Erythroblast (primary cell): Measurements from ENCODE around the gene BCAN.

ENCODE experiments used
- DNase-seq, 2 experiments: peaks; one replicate each; lab custom pipeline; 2025; lab: John Stamatoyannopoulos, UW
- GATA1 ChIP-seq: IDR thresholded peaks from 2 replicates; pipeline ENCODE4 v1.6.1; 2011; ENCODE audit warnings: low read depth, mild to moderate bottlenecking, control low read depth, low read length, moderate library complexity
- POLR2A ChIP-seq: IDR thresholded peaks from 2 replicates; pipeline ENCODE4 v1.6.1; 2011; ENCODE audit warnings: mild to moderate bottlenecking, low read length

BCAN gene

GRCh38 chr1:156641761-156642264 lies at the start of gene BCAN:
Gene BCAN, plus strand, starts transcription at chr1:156642117. Its CDS starts 3,938 bp downstream, at chr1:156646055.
- DNase-seq: no peak

DNA sequence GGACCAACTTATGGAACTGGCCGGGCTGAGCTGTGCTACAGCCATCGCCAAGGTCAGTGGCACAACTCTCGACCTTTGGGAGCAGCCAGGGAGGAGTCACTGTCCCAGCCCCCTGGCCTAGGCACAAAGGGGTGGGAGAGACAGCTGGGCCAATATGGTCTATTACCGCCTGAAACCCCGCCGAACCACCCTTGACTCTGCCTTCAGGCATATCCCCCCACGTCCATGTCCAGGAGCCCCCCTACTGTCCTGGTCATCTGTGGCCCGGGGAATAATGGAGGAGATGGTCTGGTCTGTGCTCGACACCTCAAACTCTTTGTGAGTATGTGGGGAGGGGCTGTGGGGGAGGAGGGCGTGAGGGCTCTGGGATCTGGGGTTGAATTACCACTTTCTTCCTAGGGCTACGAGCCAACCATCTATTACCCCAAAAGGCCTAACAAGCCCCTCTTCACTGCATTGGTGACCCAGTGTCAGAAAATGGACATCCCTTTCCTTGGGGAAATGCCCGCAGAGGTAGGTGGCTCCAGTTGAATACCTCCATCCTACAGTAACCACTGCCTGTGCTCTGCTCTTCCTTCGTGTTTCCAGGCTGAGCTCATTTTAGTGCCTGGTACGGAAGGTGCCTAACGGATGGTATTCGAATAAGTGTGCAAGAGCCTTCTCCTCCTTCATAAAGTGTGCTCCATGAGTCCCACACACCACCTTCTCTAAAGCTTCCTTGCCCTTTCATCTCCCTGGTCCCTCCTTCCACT lies 49.6 kb upstream of the BCAN start:
- TF ChIP-seq GATA1: no peak
- TF ChIP-seq POLR2A: no peak
- no peak for DNase-seq

More at GRCh38 chr1:156641761-156642264, at the start of gene BCAN:
- no peak for TF ChIP-seq POLR2A
- no peak for TF ChIP-seq GATA1

DNA sequence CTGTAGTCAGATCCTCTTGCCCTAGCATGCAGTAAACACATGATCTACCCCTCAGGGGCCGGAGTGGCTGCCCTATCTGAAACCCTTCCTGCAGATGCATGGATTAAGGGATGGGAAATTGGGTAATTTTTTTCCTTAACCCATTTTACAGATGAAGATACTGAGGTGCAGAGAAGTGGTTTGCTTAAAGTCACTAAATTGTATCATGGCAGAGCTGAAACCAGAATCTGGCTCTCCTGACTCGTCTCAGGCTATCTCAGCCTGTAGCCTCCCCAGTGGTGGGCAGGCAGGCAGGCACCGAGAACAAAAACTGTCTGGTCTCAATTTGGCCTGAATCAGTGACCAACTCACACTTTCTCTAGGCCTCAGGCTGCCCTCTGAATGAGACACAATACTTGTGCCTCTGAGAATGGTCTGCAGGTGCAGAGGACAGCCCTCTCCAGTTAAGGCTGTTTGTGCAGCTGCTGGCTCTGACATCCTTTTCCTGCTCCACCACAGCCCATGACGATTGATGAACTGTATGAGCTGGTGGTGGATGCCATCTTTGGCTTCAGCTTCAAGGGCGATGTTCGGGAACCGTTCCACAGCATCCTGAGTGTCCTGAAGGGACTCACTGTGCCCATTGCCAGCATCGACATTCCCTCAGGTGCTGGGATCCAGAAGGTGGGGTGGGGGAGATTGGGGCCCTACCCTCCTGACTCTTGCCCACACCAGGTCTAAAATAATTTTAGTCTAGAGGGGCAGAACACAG lies 48.8 kb upstream of the BCAN start:
- no peak for DNase-seq
- TF ChIP-seq POLR2A (peak; percentile 17), GATA1 (no peak)

DNA sequence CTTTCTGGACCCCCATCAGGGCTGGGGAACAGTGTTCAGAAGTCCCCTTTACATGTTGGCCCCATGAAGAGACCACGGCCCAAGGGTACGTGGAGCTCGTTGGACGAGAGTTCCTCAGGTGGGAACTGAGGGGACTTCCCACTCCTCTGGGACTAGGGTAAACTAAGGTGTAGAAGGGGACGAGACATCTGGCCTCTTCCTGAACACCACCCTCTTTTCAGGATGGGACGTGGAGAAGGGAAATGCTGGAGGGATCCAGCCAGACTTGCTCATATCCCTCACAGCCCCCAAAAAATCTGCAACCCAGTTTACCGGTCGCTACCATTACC lies 48.3 kb upstream of the BCAN start:
- TF ChIP-seq GATA1: no peak
- no peak for TF ChIP-seq POLR2A
- no peak for DNase-seq

DNA sequence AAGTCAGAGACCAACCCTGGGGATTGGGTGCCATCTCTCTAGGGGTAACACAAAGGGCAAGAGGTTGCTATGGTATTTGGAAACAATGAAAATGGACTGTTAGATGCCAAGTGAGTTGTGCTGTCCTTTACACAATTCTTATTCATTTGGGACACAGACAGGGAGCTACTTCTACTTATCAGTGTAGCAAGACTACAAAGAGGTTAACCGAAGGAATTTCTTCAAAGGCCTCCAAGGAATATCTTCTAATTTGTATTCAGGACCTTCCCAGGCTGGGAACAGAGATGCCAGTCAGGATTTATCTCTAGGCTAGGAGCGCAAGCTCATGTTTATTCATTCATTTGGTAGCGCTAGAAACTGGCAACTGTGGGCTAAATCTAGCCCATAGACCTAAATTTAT lies 47.7 kb upstream of the BCAN start:
- no peak for DNase-seq

DNA sequence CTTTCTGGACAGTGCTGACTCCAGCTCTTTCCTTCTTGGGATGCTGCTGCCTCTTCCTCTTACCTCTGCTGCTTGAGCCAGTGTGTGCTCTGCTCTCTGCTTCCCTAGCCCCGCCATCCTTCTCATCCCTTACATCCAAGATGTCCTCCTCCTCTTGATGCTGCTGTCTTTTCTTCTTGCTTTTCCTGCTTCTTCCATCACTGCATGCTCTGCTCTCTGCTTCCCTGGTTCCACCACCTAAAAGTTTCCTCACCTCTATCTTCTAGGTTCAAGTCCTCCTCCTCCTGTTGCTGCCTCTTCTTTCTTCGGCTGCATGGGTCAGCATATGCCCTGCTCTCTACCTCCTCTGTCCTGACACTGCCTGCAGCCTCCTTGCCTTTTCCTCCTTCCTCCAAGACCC lies 46.9 kb upstream of the BCAN start:
- TF ChIP-seq POLR2A (no peak), GATA1 (no peak)
- no peak for DNase-seq

More for the DNA sequence above, 47.7 kb upstream of the BCAN start:
- TF ChIP-seq GATA1 (no peak), POLR2A (no peak)

- TF ChIP-seq GATA1 (no peak), POLR2A (no peak)
- DNase-seq: no peak
Measured at GRCh38 chr1:156596426-156596825, 45.5 kb upstream of the BCAN start.

DNA sequence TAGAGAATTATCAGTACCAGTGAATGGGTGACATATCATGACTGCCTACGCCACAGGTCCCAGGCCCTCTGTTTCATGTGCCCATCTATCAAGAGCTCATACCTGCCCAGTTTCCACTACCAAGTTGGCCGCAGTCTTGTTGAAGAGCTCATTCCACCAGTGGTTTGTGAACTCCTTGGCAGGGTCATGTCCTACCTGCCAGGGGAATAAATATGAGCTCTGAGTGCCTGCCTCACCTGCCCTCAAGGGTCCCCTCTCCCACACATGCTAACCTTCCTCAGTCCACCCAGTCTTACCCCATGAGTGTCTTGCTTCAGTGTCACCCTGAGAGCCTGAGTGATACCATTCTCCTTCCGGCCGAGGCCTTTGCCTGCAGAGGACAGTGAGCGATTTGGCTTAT lies 43.8 kb upstream of the BCAN start:
- no peak for DNase-seq
- TF ChIP-seq POLR2A: no peak
- TF ChIP-seq GATA1: no peak

GRCh38 chr1:156598731-156599432 lies 43.0 kb upstream of the BCAN start:
- no peak for TF ChIP-seq GATA1
- TF ChIP-seq POLR2A: no peak
- no peak for DNase-seq

- peak; percentile 33 to 56 for DNase-seq
- TF ChIP-seq POLR2A (no peak), GATA1 (no peak)
Measured at GRCh38 chr1:156599811-156600210, 42.1 kb upstream of the BCAN start.

GRCh38 chr1:156600733-156601121 lies 41.2 kb upstream of the BCAN start:
- TF ChIP-seq GATA1: no peak
- TF ChIP-seq POLR2A: no peak

GRCh38 chr1:156601122-156601830 lies 40.6 kb upstream of the BCAN start, which contains the start of gene GPATCH4:
Gene GPATCH4, minus strand, starts transcription at chr1:156601479.
- peak; percentile 80 to 82 for DNase-seq
- no peak for TF ChIP-seq GATA1
- peak; percentile 78 for TF ChIP-seq POLR2A

More at GRCh38 chr1:156600733-156601121, 41.2 kb upstream of the BCAN start:
- peak in 1 of 2 experiments; percentile 56 for DNase-seq

DNA sequence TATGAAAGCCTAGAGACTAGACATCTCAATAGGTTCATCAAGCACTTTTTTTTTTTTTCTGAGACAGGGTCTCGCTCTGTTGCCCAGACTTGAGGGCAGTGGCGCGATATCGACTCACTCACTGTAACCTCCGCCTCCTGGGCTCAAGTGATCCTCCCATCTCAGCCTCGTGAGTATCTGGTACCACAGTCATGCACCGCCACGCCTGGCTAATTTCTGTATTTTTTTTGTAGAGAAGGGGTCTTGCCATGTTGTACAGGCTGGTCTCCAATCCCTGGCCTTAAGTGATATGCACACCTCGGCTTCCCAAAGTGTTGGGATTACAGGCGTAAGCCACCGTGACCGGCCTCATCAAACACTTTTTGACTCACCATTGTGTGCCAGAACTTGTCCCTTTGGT lies 40.0 kb upstream of the BCAN start:
- no peak for TF ChIP-seq GATA1
- no peak for TF ChIP-seq POLR2A
- no peak for DNase-seq
